Erythroblast (primary cell): Measurements from ENCODE around the gene B4GALNT3.

ENCODE experiments used
- GATA1 ChIP-seq: IDR thresholded peaks from 2 replicates; pipeline ENCODE4 v1.6.1; 2011; ENCODE audit warnings: low read depth, mild to moderate bottlenecking, control low read depth, low read length, moderate library complexity
- POLR2A ChIP-seq: IDR thresholded peaks from 2 replicates; pipeline ENCODE4 v1.6.1; 2011; ENCODE audit warnings: mild to moderate bottlenecking, low read length

- TF ChIP-seq POLR2A (no peak), GATA1 (no peak)
These were observed 42.1 kb downstream of the B4GALNT3 start for GRCh38 chr12:501722-502447.
